Panc1 (cell line): ENCODE results near the gene SLC25A33.

ENCODE experiments used
- POLR2AphosphoS5 ChIP-seq: IDR thresholded peaks from 2 replicates; pipeline ENCODE4 v1.6.1; 2012; ENCODE audit warnings: mild to moderate bottlenecking, low read depth, low read length, moderate library complexity
- SIN3A ChIP-seq: IDR thresholded peaks from 2 replicates; pipeline ENCODE4 v1.6.1; 2012; ENCODE audit warnings: low read depth, mild to moderate bottlenecking, low read length, moderate library complexity, borderline replicate concordance; ENCODE audit not compliant: insufficient read depth
- TF ChIP-seq, protein P1 (sequence below): fragments of 450-650 bp; IDR thresholded peaks from 2 replicates; pipeline ENCODE4 v1.5.1; 2017; ENCODE audit warnings: mild to moderate bottlenecking
- TF ChIP-seq, protein P2 (sequence below), 2 experiments: IDR thresholded peaks; 2 replicates each; pipeline ENCODE4 v1.6.1; 2011 to 2012; ENCODE audit warnings: low read depth in 2 of 2, control low read depth in 1 of 2, low read length in 1 of 2, mild to moderate bottlenecking in 1 of 2, moderate library complexity in 1 of 2; ENCODE audit not compliant: insufficient read depth in 1 of 2

DNA sequence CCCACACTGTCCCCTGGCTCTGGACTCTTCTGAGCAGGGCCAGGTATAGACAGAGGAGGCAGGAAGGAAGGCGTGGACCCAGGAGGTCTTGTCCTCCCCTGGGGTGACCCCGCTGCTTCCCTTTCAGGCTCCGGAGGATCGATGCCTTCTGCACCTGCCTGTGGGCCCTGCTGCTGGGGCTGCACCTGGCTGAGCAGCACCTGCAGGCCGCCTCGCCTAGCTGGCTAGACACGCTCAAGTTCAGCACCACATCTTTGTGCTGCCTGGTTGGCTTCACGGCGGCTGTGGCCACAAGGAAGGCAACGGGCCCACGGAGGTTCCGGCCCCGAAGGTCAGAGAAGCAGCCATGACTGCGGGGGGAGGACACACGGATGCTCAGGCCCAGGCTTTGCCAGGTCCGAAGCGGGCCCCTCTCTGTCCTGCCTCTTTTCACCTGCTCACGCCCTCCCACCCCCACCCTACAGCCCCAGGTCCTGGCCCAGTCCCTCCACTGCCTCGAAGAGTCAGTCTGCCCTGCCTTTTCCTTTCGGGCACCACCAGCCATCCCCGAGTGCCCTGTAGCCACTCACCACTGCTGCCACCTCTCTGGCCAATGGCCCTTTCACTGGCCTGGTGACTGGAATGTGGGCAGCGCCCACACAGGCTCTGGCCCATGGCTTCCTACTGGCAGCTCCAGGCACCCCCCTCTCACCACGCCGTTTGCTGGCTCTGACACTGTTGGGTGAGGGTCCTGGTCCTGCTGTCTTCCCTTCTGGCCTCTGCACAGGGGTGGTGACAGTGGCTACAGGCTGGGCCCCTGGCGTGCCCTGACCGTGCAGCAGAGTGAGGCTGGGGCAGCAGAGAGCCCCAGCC lies 62.9 kb downstream of the SLC25A33 start:
- TF ChIP-seq, protein P1, sequence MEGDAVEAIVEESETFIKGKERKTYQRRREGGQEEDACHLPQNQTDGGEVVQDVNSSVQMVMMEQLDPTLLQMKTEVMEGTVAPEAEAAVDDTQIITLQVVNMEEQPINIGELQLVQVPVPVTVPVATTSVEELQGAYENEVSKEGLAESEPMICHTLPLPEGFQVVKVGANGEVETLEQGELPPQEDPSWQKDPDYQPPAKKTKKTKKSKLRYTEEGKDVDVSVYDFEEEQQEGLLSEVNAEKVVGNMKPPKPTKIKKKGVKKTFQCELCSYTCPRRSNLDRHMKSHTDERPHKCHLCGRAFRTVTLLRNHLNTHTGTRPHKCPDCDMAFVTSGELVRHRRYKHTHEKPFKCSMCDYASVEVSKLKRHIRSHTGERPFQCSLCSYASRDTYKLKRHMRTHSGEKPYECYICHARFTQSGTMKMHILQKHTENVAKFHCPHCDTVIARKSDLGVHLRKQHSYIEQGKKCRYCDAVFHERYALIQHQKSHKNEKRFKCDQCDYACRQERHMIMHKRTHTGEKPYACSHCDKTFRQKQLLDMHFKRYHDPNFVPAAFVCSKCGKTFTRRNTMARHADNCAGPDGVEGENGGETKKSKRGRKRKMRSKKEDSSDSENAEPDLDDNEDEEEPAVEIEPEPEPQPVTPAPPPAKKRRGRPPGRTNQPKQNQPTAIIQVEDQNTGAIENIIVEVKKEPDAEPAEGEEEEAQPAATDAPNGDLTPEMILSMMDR, result no peak
- TF ChIP-seq POLR2AphosphoS5 (no peak), SIN3A (no peak)
- TF ChIP-seq, protein P2, sequence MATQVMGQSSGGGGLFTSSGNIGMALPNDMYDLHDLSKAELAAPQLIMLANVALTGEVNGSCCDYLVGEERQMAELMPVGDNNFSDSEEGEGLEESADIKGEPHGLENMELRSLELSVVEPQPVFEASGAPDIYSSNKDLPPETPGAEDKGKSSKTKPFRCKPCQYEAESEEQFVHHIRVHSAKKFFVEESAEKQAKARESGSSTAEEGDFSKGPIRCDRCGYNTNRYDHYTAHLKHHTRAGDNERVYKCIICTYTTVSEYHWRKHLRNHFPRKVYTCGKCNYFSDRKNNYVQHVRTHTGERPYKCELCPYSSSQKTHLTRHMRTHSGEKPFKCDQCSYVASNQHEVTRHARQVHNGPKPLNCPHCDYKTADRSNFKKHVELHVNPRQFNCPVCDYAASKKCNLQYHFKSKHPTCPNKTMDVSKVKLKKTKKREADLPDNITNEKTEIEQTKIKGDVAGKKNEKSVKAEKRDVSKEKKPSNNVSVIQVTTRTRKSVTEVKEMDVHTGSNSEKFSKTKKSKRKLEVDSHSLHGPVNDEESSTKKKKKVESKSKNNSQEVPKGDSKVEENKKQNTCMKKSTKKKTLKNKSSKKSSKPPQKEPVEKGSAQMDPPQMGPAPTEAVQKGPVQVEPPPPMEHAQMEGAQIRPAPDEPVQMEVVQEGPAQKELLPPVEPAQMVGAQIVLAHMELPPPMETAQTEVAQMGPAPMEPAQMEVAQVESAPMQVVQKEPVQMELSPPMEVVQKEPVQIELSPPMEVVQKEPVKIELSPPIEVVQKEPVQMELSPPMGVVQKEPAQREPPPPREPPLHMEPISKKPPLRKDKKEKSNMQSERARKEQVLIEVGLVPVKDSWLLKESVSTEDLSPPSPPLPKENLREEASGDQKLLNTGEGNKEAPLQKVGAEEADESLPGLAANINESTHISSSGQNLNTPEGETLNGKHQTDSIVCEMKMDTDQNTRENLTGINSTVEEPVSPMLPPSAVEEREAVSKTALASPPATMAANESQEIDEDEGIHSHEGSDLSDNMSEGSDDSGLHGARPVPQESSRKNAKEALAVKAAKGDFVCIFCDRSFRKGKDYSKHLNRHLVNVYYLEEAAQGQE (IDR thresholded peaks at IDR 0.05; ENCODE audit: insufficient read depth in 1 of 2, low read depth in 2 of 2, low read length in 1 of 2), result no peak
